Hepatocyte (in vitro differentiated cells): ENCODE results near the gene RTTN.

Source experiments
- EZH2phosphoT487 ChIP-seq: fragments of 200-600 bp; sonication (generic); IDR thresholded peaks from one replicate; pipeline ENCODE4 v1.6.1; 2018; ENCODE audit warnings: antibody characterized with exemption, mild to moderate bottlenecking, low read depth, moderate library complexity; ENCODE audit not compliant: unreplicated experiment, severe bottlenecking
- TF ChIP-seq, protein P1 (sequence below): fragments of 200-600 bp; sonication (generic); IDR thresholded peaks from 2 replicates; pipeline ENCODE4 v1.5.1; 2016; ENCODE audit warnings: antibody characterized with exemption, mild to moderate bottlenecking; ENCODE audit not compliant: poor library complexity

DNA sequence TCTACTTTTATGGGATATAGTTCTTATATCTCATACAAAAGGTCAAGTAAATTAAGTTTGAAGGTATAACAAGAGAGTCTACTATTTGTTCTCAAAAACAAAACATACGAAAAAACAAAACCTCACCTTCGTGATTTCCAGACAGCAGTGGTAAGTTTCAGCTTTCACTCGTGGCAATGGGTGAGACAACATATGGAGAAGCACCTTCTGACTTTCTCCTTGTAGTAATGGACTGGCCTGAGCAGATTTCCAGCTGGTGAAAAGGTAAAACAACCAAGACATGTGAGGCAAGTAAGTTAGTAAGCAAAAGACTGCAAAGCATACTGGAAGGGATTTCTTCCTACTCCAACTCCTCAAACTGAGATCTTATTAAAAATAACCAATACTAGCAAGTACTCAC lies 39.6 kb downstream of the RTTN start:
- TF ChIP-seq, protein P1, sequence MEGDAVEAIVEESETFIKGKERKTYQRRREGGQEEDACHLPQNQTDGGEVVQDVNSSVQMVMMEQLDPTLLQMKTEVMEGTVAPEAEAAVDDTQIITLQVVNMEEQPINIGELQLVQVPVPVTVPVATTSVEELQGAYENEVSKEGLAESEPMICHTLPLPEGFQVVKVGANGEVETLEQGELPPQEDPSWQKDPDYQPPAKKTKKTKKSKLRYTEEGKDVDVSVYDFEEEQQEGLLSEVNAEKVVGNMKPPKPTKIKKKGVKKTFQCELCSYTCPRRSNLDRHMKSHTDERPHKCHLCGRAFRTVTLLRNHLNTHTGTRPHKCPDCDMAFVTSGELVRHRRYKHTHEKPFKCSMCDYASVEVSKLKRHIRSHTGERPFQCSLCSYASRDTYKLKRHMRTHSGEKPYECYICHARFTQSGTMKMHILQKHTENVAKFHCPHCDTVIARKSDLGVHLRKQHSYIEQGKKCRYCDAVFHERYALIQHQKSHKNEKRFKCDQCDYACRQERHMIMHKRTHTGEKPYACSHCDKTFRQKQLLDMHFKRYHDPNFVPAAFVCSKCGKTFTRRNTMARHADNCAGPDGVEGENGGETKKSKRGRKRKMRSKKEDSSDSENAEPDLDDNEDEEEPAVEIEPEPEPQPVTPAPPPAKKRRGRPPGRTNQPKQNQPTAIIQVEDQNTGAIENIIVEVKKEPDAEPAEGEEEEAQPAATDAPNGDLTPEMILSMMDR, result no peak
- no peak for TF ChIP-seq EZH2phosphoT487
